ENCODE results near the gene EVC. TPM values are rescaled to one million over a fixed set of nuclear protein-coding genes. Genes with fewer than 3 reads are reported as not detected.

Gene EVC
- total RNA-seq, 1 experiment from 2014 or later = not detected

GRCh38 chr4:5858020-5858769, 147.2 kb downstream of the EVC start:
- intact Hi-C loops (cut with micrococcal nuclease; ENCODE audit: unreplicated experiment) = no loop called here
- CTCF ChIA-PET = no interaction called here
- Mint-ChIP-seq H3K27ac (ENCODE audit: unreplicated experiment) (no peak overlapping the region), H3K4me1 (ENCODE audit: low read depth, unreplicated experiment) (no peaks in the 10 kb centered on the region), H3K9me3 (ENCODE audit: low read depth, unreplicated experiment) (no peaks in the 10 kb centered on the region), H3K36me3 (ENCODE audit: insufficient read depth, unreplicated experiment) (no peaks in the 10 kb centered on the region), H3K4me3 (ENCODE audit: low read depth, unreplicated experiment) (no peak overlapping the region), H3K27me3 (ENCODE audit: unreplicated experiment) (no peaks in the 10 kb centered on the region)
- BruUV-seq (replicated peaks) = no TSS peak
- DNase-seq = no peak
- no peak for TF ChIP-seq CTCF (IDR thresholded peaks at IDR 0.05; ENCODE audit: unreplicated experiment)

GRCh38 chr4:5863461-5864113, 152.6 kb downstream of the EVC start:
- H3K27ac Mint-ChIP-seq (ENCODE audit: unreplicated experiment) = no peak overlapping the region
- intact Hi-C loops (cut with micrococcal nuclease; ENCODE audit: unreplicated experiment) = no loop called here
- H3K4me3 Mint-ChIP-seq (ENCODE audit: low read depth, unreplicated experiment) = no peak overlapping the region
- no peaks in the 10 kb centered on the region for H3K27me3 Mint-ChIP-seq (ENCODE audit: unreplicated experiment)
- H3K4me1 Mint-ChIP-seq (ENCODE audit: low read depth, unreplicated experiment) = no peaks in the 10 kb centered on the region
- no TSS peak for BruUV-seq (replicated peaks)
- CTCF ChIA-PET = no interaction called here
- peak; percentile 4 for DNase-seq
- no peak for TF ChIP-seq CTCF (IDR thresholded peaks at IDR 0.05; ENCODE audit: unreplicated experiment)
- H3K36me3 Mint-ChIP-seq (ENCODE audit: insufficient read depth, unreplicated experiment) = no peaks in the 10 kb centered on the region
- no peaks in the 10 kb centered on the region for H3K9me3 Mint-ChIP-seq (ENCODE audit: low read depth, unreplicated experiment)

Other genes starting within 250 kb of the EVC start
- not detected in 2 replicates for gene EVC2, start 2.6 kb upstream of the EVC start, total RNA-seq (2022)
- gene CRMP1, start 181.9 kb downstream of the EVC start, total RNA-seq (2022) = not detected in 2 replicates

Data from Calu3 (cell line).